HEK293T (cell line): ENCODE data around the gene RERGL.
"Not testable (repeated sequence)": the region's sequence is repeated elsewhere in the genome, so short reads cannot be mapped to it uniquely, and the experiment has no call there.

ENCODE experiments used
- CTCF ChIA-PET: fragments of 350-600 bp; formaldehyde crosslinking; extraction: SDS; loops from one replicate; lab custom pipeline; 2021; ENCODE audit warnings: antibody characterized with exemption, inconsistent platforms; lab: Yijun Ruan, JAX
- POLR2A ChIA-PET: fragments of 350-600 bp; formaldehyde crosslinking; extraction: SDS; loops from one replicate; lab custom pipeline; 2020; ENCODE audit warnings: antibody characterized with exemption, inconsistent platforms; lab: Yijun Ruan, JAX
- DNase-seq: peaks from one replicate; pipeline ENCODE4 v3.0.0; 2012; ENCODE audit warnings: mixed read lengths; ENCODE audit errors: extremely low spot score
- ARNT ChIP-seq: fragments of 450-650 bp; IDR thresholded peaks from 2 replicates; pipeline ENCODE4 v1.6.1; 2017; ENCODE audit warnings: mild to moderate bottlenecking
- BHLHE40 ChIP-seq: fragments of 450-650 bp; IDR thresholded peaks from 2 replicates; pipeline ENCODE4 v1.6.1; 2016; ENCODE audit warnings: mild to moderate bottlenecking, moderate library complexity, borderline replicate concordance
- CTBP1 ChIP-seq: fragments of 450-650 bp; IDR thresholded peaks from 2 replicates; pipeline ENCODE4 v1.6.1; 2016; ENCODE audit warnings: borderline replicate concordance
- ELF4 ChIP-seq: fragments of 450-650 bp; IDR thresholded peaks from 2 replicates; pipeline ENCODE4 v1.6.1; 2017; ENCODE audit warnings: antibody characterized with exemption
- FOXA1 ChIP-seq: fragments of 450-650 bp; IDR thresholded peaks from 2 replicates; pipeline ENCODE4 v1.6.1; 2016; ENCODE audit warnings: mild to moderate bottlenecking
- FOXK2 ChIP-seq: fragments of 450-650 bp; IDR thresholded peaks from 2 replicates; pipeline ENCODE4 v1.6.1; 2016; ENCODE audit warnings: mild to moderate bottlenecking
- FOXM1 ChIP-seq: fragments of 450-650 bp; IDR thresholded peaks from 2 replicates; pipeline ENCODE4 v1.6.1; 2017; ENCODE audit warnings: mild to moderate bottlenecking, borderline replicate concordance
- HDGF ChIP-seq: fragments of 450-650 bp; IDR thresholded peaks from 2 replicates; pipeline ENCODE4 v1.6.1; 2017; ENCODE audit warnings: antibody characterized with exemption, borderline replicate concordance
- L3MBTL2 ChIP-seq: fragments of 450-650 bp; conservative IDR thresholded peaks from 2 replicates; pipeline ENCODE4 v1.6.1; 2016; ENCODE audit warnings: mild to moderate bottlenecking
- LEF1 ChIP-seq: fragments of 450-650 bp; IDR thresholded peaks from 2 replicates; pipeline ENCODE4 v1.6.1; 2017; ENCODE audit warnings: mild to moderate bottlenecking, borderline replicate concordance
- NFRKB ChIP-seq: fragments of 450-650 bp; IDR thresholded peaks from 2 replicates; pipeline ENCODE4 v1.6.1; 2016; ENCODE audit warnings: mild to moderate bottlenecking, moderate library complexity
- SP1 ChIP-seq: fragments of 450-650 bp; IDR thresholded peaks from 2 replicates; pipeline ENCODE4 v1.6.1; 2017
- SUZ12 ChIP-seq: fragments of 450-650 bp; IDR thresholded peaks from 2 replicates; pipeline ENCODE4 v1.6.1; 2016; ENCODE audit warnings: mild to moderate bottlenecking
- TARDBP ChIP-seq: fragments of 450-650 bp; IDR thresholded peaks from 2 replicates; pipeline ENCODE4 v1.6.1; 2016
- ZNF384 ChIP-seq: fragments of 450-650 bp; IDR thresholded peaks from 2 replicates; pipeline ENCODE4 v1.6.1; 2016
- TF ChIP-seq, protein P1 (sequence below): fragments of 450-650 bp; IDR thresholded peaks from 2 replicates; pipeline ENCODE4 v1.6.1; 2016

Gene RERGL

DNA sequence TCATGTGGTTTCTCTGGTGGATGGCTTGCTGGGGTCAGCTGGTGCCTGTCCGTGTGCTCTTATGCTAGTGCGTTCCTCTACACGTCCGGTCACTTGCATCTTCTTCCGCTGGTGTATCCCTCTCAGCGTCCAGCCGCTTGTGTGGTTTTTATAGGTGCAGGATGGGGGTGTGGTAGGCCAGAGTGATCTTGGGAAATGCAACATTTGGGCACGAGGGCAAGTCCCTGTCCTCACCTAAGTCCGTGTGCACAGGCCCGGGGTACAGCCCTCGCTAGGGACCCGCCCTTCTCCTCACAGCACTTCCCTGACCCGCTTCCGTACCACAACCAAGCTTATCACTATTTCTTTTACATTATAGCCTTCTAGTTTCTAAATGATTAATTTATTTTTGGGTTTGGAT lies 17.3 kb downstream of the RERGL start:
- TF ChIP-seq ZNF384 (no peak), LEF1 (no peak), FOXA1 (no peak), SUZ12 (no peak), CTBP1 (no peak), FOXK2 (no peak), ELF4 (no peak), BHLHE40 (no peak), HDGF (no peak)
- POLR2A ChIA-PET, result no interaction called here
- DNase-seq, result no peak
- CTCF ChIA-PET, result no interaction called here

DNA sequence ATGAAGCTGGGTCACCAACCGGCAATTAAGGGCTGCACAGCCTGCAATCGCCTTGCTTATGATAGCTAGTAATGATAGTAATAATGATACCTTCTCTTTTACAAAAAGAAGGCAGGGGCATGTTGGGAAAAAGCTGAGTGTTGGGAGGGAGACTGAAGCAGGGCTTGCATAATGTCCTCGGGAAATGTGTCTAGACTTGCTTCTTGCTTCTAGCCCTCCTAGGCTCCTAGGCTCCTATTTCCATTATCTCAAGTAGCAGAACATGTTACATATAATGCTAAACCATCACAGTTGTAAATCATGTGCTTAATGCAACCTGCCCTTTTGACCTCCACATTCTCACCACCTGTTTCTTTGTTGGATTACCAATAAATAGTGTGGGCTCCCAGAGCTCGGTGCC lies 18.7 kb downstream of the RERGL start:
- ChIA-PET POLR2A (no interaction called here), CTCF (no interaction called here)
- no peak for DNase-seq
- TF ChIP-seq, protein P1, sequence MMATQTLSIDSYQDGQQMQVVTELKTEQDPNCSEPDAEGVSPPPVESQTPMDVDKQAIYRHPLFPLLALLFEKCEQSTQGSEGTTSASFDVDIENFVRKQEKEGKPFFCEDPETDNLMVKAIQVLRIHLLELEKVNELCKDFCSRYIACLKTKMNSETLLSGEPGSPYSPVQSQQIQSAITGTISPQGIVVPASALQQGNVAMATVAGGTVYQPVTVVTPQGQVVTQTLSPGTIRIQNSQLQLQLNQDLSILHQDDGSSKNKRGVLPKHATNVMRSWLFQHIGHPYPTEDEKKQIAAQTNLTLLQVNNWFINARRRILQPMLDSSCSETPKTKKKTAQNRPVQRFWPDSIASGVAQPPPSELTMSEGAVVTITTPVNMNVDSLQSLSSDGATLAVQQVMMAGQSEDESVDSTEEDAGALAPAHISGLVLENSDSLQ, result no peak
- TF ChIP-seq L3MBTL2 (no peak), FOXM1 (no peak), SUZ12 (no peak), ZNF384 (no peak), ELF4 (no peak), NFRKB (no peak), ARNT (no peak), TARDBP (no peak), SP1 (no peak), FOXA1 (no peak), BHLHE40 (no peak), FOXK2 (no peak), CTBP1 (no peak), LEF1 (no peak), HDGF (no peak)

DNA sequence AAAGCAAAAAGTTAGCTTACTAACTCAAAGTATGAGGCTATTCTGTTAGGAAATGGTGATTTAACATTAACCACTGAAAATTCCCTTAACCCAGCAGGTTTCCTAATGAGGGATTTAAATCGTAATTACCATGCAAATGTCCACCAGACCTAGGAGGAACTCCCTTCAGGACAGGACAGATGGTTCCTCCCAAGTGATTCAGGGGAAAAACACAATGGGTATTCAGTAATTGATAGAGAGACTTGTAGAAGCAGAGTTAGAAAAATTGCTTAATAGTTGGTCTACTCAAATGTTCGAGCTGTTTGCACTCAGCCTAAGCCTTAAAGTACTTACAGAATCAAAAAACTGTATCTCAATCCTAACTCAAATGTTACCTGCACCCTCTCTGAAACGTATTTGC lies 21.6 kb downstream of the RERGL start:
- no peak for DNase-seq
- POLR2A ChIA-PET, result no interaction called here
- no peak for TF ChIP-seq ARNT
- no peak for TF ChIP-seq ZNF384
- TF ChIP-seq ELF4, result no peak
- TF ChIP-seq TARDBP, result no peak
- no peak for TF ChIP-seq SP1
- TF ChIP-seq L3MBTL2, result no peak
- TF ChIP-seq FOXA1, result no peak
- TF ChIP-seq HDGF, result no peak
- TF ChIP-seq NFRKB, result no peak
- no peak for TF ChIP-seq FOXK2
- no peak for TF ChIP-seq FOXM1
- no peak for TF ChIP-seq SUZ12
- TF ChIP-seq CTBP1, result no peak
- CTCF ChIA-PET, result no interaction called here

DNA sequence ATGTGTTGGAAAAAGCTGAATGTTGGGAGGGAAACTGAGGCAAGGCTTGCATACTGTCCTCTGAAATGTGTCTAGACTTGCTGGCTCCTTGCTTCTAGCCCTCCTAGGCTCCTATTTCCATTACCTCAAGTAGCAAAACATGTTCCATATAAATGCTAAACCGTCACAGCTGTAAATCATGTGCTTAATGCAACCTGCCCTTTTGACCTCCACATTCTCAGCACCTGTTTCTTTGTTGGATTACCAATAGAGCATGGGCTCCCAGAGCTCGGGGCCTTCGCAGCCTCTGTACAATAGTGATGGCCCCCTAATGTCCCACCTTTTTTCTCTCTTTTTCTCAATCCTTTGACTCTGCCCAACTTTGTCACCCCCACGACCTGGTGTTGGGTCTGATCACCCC lies 23.3 kb downstream of the RERGL start:
- DNase-seq, result no peak
- ChIA-PET CTCF (no interaction called here), POLR2A (no interaction called here)
- TF ChIP-seq, protein P1, result peak; percentile 42; the same call in 1 of the 2 replicates
- TF ChIP-seq ELF4, result no peak

DNA sequence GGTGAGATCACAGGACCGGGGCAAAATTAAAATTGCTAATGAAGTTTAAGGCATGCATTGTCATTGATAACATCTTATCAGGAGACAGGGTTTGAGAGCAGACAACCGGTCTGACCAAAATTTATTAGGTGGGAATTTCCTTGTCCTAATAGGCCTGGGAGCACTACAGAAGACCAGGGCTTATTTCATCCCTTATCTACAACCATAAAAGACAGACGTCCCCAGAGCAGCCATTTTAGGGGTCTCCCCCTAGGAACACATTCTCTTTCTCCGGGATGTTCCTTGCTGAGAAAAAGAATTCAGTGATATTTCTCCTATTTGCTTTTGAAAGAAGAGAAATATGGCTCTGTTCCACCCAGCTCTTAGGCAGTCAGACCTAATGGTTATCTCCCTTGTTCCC lies 27.1 kb downstream of the RERGL start:
- POLR2A ChIA-PET, DNase-seq, CTCF ChIA-PET: not testable (repeated sequence)

DNA sequence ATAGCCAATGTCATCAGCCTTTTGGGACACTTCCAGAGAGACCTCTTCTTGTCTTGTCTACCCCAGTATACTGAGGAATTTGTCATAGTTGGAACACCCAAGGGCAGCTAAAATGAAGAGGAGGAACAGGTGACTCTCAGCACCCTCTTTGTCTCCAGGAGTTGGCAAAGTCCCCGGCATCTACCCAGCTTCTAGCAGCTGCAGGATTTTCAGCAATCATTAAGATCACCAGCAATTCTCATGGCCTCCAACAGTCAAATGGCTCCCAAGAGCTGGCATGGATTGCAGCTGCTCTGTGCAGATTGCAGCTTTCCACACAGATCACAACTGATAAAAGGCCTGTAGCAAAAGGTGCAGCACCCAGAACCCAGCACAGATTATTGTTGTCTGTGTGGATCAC lies 32.9 kb downstream of the RERGL start:
- ChIA-PET CTCF (no interaction called here), POLR2A (no interaction called here)
- no peak for DNase-seq
- TF ChIP-seq SP1 (no peak), L3MBTL2 (no peak), CTBP1 (no peak), ELF4 (no peak), LEF1 (no peak), ZNF384 (no peak), HDGF (no peak), BHLHE40 (no peak), FOXM1 (no peak), SUZ12 (no peak), TARDBP (no peak)

DNA sequence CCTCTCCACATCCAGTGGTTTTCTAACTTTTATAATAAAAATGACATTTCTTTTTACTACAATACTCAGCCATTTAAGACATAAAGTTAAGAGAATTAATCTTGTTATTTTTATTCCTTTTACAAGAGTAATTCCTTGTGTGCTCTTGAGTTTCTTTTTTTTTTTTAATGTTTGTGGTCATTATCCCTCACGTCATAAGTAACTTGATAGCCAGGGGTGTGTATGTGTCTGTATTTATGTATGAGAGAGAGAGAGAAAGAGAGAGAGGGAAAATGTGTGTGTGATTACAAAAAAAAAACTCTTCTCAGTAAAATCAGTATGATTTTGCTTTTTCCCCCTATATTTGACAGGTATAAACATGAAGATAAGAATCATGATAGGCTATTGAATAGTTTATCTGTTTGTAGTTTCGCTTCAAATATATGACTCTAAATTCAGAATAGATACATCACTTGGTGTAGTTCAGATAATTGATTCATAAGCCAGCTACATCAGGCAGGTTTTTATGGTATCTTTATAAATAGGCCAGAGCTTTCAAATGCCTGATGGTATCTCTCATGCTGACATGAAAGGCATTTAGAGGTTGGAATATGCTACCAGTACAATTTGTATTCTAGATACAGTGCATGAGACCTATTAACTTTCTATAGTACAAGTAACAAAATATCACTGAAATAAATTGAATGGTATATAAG lies 34.9 kb downstream of the RERGL start:
- POLR2A ChIA-PET, result no interaction called here
- TF ChIP-seq SUZ12 (no peak), ZNF384 (peak; percentile 91), SP1 (no peak), NFRKB (no peak)
- TF ChIP-seq, protein P1, result no peak
- CTCF ChIA-PET, result no interaction called here
- DNase-seq, result no peak
